Measurements from ENCODE around the gene PICALM.
A peak's percentile ranks its signal among the peaks of the same experiment; 100 is the strongest.

PICALM gene

DNA sequence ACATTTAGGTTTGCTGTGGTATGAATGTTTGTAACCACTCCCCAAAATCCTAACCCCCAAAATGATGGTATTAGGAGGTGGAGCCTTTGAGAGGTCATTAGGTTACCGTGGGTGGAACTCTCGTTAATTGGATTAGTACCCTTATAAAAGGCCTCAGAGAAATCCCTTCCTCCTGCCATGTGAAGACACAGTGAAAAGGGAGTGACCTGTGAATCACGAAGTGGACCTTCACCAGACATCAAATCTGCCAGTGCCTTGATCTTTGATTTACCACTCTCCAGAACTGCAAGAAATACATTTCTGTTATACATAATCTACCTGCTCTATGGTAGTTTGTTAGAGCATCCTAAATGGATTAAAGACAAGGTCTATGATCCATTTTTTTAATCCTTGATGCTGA is 12.6 kb upstream of the PICALM start:
- no peak for DNase-seq (ENCODE audit: low spot score)

DNA sequence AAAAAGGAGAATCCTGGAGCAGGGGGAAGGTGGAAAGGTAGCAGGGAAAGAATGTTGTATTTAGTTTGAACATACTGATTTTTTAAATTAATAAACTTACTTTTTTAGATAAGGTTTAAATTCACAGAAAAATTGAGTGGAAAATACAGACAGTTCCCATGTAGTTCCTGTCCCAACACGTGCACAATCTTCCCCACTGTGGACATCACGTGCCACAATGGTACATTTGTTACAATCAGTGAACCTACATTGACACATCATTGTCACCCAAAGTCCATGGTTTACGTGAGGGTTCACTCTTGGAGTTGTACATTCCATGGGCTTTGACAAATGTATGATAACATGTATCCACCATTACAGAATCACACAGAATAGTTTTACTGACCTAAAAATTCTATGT is 10.5 kb upstream of the PICALM start:
- no peak for DNase-seq (ENCODE audit: low spot score)

DNA sequence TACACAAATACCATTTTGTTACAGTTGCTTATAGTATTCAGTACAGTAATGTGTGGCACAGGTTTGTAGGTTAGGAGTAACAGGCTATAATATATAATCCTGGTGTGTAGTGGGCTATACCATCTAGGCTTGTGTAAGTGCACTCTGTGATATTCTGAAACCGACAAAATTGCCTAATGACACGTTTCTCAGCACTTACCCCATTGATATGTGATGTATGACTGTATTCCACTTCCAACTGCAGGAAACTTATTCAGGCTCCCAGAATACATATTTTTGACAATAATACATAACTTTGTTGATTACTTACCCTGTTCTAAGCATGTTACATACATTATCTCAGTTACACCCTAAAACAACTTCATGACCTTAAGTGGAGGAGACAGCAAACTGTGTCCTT is 5.1 kb upstream of the PICALM start:
- no peak for DNase-seq (ENCODE audit: low spot score)

DNA sequence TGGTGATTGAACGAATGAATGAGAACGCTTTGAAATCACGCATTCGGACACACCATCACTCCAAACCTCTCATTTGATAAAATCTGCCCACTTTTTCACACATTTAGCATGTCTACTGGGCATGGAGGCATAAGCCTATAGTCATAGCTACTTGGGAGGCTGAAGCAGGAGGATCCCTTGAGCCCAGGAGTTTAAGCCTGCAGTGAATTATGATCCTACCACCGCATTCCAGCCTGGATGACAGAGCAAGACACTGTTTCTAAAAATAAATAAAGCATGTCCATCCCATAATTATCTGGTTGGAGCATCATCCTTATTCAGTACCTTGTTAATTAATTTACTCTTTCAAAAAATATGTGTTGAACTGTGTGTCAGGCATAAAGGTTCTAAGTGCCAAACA is 3.3 kb upstream of the PICALM start:
- no peak for DNase-seq (ENCODE audit: low spot score)

DNA sequence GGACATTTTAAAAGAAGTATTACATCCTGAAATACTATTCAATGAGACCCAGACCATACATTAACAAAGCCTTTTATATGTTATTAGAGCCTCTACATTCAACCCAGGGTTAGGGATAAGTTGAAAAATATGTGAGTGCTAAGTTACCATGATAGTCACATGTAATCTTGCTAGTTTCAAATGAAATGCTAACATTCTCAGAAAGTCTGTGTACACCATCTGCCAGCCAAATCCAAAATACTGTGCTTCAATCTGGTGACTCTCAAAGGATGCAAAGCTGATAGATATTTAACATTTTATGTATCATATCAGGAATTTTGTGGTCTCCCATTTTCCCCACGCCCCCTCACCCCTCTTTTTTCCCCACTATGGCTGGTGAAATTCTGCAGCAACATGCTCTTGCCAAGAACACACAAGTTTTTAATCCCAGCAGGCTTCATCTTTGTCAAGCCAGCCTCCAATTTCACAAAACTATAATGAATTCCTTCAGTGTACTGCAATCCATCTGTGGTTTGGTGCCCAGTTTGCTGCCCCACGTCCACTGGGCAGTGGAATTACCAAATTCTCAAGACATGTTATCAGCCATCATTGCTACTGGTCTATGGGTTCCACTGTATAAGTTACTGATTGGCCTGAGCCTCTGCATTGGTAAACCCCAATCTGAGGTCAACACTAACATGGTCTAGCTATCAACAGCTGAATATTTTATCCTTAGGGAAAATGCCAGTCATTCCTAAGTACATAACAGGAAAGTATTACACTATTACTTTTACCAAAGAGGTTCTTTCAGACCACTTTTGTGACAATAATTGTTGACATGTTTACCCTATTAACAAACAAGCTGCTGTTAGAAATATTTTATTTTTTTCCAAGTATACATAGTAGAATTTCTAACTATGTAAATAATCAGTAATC is 1.5 kb upstream of the PICALM start:
- no peak for DNase-seq (ENCODE audit: low spot score)

DNA sequence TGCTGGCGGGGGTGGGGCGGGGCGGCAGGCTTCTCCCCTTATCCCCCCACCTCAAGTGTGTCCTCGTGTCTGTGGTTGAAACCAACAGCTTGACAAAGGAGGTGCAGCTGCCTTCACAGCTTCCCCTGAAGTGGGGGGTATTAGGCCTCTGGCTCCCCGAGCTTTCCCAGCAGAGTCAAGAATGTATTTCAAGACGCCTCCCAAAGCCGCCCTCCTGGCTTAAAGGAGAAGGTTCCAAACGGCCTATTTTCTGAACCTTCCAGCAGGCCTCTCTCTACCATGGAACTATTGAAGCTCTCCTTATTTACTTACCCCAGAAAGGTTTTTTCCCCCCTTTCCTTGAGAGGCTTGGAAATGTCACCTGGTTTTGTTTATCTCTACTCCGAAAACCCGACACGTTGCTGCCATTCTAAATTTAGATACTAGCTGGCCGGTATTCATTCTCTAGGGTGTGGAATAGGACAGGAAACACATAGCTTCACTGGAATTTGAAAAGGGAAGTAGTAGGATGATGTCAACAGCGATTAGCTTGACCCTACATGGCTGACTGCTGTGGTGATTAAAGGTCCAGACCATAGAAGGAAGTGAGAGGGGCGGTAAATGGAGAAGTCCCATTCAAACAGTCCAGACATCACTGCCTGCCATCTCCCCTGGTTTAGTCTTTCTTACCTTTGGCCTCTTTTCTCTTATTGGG is 671 bp upstream of the PICALM start:
- DNase-seq (ENCODE audit: low spot score), result no peak

DNA sequence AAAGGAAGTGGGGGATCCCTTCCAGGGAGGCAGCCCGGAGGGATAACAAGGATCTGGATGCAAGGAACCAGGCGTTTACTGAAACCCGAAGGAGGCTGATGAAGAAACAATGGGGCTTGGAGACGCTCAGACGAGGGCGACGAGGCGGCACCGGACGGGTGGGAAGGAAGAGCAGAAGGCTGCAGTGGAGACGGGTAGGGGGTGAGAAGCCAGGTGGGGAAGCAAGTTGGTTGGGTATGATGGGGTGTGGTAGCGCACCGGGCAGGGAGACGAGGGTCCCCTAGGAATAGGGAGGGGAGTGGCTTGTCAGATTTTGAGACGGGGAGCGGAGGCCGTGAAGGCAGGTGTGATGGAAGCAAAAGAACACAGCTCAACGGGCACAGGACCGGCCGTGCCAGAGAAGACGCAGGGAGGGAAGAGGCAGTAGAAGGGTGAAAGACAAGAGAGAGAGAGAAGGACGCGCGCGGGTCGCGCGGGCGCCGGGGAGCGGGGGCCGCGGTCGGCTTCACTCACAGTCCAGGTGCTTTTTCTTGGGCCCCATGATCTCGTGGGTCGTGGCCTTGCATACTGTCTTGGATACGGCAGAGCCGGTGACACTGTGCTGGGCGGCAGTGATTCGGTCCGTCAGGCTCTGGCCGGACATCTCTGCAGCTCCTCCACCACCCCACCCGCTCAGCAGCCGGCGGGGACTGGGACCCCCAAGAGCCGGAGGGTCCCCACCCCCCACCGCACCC is 579 bp downstream of the PICALM start:
- peak; percentile 61 for DNase-seq (ENCODE audit: low spot score)

DNA sequence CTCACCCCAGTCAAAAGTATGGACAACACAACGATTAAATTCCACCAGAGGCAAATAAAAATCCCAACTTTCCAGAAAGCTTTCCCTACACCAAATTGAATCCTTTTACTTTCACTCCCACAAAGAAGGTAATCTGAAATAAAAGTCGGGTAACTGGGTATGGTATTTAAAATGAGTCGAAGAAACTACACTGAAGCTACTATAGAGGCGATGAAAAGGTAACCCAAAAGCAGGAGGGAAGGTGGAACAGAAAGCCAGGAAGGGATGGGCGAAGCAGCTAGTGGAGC is 1.1 kb downstream of the PICALM start:
- DNase-seq (ENCODE audit: low spot score), result no peak

DNA sequence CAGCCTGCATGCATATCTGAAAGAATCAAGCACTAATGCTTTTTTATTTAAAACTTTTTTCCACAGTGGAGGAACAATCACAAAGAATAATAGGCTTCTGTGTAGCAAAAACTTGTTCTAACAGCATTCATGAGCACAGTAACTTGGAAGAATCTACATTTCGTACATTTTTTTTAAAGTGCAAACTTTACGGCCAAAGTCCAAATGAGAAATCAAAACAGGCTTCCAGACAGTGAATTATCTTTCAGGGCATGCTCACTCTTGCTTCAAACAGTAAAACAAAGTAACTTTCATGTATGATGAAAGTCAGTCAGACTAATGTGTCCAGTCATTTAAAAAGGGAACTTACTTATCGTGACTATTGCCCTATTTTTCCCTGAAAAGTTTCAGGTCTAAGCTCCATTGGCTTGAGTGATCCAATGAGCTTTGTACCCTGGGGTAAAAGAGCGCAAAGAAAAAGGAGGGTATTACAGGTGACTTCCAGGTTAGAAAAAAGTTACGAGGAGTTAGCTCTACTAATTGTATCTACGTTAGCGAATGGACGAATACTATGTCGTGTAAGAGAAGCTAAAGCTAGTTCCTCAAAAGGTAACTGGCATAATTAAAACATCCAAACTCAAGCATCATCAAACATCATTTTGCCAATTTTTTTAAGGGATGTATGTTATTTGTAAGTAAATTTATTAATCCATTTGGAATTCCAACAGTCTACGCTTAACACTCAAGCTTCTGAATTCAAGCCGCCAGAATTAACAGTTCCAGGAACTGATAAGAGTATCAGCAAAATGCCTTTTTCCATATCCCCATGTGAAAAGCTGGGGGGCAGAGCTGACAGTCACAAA is 1.7 kb downstream of the PICALM start:
- DNase-seq (ENCODE audit: low spot score), result no peak

DNA sequence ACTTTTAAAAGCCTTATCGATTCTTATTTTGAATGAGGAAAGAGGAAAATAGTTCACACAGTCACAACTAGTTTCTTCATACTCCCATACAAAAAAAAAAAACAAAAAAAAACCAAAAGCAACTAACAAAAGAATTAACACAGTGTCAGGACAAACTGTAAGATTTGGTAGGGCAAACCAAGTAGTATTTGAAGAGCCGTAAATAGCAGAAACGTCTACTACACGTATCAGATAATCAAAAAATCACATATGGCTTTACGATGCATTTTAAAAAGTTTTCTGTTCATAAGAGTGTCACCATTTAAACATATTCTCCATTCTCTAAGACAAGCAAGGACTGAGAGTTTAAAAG is 2.3 kb downstream of the PICALM start:
- no peak for DNase-seq (ENCODE audit: low spot score)

DNA sequence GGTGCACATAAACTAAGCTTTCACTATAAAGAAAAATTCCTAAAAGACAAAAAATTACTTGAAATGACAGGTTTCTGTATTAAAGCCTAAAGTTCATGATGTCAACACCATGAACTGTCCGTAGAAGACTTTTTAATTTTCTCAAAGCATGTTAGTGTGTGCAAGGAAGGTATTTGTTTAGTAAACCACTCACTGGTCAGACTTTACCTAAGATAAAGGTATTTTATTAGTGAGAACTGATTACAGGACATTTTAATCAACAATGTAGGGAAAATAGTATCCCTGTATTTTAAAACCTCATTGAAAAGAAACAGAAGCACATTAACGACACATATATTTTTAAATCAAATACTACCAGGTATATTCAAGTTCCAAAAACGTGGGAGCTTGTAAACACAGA is 2.9 kb downstream of the PICALM start:
- DNase-seq (ENCODE audit: low spot score), result no peak

DNA sequence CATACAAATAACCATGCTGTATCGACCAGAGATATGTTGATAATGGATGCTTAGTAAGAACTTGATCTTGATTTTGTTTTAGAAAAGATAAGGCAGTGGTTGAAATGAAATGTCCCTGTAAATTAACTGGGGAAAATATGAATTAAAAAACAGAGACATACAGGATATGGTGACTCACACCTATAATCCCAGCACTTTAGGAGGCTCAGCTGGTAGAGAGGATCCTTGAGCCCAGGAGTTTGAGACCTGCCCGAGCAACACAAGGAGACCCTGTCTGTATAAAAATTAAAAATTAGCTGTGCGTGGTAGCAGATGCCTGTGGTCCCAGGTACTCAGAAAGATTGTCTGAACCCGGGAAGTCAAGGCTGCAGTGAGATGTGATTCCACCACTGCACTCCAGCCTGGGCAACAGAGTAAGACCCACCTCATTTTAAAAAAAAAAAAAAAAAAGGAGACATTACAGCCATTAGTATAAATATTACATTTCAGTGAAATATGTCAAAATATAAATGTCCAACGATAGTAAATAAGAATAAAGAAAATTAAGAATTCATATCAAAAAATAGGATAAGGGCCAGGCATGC is 4.6 kb downstream of the PICALM start:
- no peak for DNase-seq (ENCODE audit: low spot score)

DNA sequence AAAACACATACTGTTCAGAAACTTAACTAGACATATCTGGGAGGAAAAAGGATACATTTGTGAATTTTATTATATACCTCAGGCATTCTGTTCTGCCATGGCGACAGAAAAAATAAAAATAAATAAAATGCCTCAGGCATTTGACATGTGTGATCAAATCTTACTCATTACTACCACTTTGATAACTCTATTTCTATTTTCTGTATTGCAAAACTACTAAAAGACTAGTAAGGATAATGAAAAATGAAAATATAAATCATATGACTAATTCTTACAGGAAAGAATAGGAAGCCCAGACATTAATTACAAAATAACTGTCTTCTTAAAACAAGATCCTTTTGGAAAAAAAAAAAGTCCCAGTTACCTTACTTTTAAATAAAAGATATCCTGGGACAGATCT is 5.3 kb downstream of the PICALM start:
- DNase-seq (ENCODE audit: low spot score), result no peak

DNA sequence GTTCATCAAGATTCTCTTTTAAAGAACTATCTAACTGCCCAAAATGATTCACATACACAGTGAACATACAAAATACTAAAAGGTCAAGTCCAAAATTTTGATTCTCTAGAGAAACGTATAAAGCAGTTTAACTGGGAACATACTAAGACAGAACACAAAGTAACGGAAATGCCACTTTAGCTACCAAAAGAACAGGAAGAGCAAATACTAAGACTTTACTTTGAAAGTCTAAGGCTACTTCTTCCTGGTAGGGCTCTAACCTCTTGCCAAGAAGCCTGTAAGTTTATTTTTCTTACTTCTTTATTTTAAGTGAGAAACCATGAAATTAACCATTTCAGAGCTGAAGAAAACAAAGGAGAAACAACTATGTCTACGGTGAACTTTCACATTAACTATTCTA is 6.2 kb downstream of the PICALM start:
- no peak for DNase-seq (ENCODE audit: low spot score)

DNA sequence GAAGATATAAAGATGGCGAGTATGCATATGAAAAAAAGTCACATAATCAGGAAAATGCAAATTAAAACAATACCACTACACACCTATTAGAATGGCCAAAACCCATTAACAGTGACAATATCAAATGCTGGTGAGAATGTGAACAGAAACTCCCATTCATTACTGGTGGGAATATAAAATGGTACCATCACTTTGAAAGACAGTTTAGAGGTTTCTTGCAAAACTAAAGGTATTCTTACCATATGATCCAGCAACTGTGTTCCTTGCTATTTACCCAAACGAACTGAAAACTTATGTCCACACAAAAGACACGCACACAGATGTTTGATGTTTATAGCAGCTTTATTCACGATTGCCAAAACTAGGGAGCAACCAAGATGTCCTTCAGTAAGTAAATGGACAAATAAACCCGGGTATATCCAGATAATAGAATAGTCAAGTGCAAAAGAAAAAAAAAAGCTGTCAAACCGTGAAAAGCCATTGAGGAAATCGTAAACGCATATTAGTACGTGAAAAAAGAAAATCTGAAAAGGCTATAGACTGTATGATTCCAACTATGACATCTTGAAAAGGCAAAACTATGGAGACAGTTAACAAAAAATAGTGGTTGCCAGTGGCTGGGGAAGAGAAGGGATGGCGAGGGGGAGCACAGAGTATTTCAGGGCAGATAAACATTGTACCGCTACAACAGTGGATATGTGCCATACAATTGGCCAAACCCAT is 7.2 kb downstream of the PICALM start:
- no peak for DNase-seq (ENCODE audit: low spot score)

DNA sequence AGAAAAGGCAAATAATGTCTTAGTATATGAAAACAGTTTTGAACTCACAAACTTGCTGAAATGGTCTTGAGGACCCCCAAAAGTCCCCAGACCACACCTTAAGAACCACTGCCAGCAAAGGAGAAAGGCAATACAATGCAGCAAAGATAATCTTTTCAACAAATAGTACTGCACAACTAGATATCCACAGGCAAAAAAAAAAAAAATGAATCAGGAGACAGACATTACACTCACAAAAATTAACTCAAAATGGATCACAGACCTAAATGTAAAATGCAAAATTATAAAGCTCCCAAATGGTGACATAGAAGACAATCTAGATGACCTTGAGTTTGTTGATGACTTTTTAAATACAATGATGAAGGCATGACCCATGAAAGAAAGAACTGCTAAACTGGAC is 8.3 kb downstream of the PICALM start:
- no peak for DNase-seq (ENCODE audit: low spot score)

DNA sequence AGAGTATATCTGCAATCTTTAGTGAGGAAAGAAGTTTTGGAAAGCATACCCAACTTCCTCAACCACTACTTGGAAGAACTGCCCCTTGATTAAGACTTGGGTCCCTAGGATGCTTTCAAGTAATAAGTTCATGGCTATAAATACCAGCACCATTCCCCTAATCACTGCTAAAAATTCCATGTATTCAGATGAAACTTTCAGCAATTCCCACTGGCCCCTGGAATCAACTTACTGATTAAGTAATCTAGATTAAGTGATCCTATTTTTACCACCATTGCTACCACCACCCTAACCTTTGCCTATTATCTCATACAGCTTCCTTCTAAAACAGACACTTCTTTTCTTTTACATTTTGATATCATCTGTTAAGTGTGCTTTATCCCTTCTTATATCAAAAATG is 10.5 kb downstream of the PICALM start:
- no peak for DNase-seq (ENCODE audit: low spot score)

DNA sequence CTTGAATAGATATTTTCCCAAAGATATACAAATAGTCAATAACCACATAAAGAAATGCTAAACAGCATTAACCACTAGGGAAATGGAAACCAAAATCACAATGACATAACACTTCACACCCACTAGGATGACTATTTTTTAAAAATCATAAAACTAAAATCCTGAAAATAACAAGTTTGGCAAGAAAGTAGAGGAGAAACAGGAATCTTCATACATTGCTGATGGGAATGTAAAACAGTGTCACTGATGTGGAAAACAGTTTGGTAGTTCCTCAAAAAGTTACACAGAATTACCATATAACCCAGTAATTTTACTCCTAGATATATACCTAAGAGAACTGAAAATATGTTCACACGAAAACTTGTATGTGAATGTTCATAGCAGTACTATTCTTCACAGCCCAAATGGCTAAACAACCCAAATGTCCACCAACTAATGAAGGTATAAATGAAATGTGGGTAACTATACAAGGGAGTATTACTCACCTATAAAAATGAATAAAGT is 12.5 kb downstream of the PICALM start:
- no peak for DNase-seq (ENCODE audit: low spot score)

DNA sequence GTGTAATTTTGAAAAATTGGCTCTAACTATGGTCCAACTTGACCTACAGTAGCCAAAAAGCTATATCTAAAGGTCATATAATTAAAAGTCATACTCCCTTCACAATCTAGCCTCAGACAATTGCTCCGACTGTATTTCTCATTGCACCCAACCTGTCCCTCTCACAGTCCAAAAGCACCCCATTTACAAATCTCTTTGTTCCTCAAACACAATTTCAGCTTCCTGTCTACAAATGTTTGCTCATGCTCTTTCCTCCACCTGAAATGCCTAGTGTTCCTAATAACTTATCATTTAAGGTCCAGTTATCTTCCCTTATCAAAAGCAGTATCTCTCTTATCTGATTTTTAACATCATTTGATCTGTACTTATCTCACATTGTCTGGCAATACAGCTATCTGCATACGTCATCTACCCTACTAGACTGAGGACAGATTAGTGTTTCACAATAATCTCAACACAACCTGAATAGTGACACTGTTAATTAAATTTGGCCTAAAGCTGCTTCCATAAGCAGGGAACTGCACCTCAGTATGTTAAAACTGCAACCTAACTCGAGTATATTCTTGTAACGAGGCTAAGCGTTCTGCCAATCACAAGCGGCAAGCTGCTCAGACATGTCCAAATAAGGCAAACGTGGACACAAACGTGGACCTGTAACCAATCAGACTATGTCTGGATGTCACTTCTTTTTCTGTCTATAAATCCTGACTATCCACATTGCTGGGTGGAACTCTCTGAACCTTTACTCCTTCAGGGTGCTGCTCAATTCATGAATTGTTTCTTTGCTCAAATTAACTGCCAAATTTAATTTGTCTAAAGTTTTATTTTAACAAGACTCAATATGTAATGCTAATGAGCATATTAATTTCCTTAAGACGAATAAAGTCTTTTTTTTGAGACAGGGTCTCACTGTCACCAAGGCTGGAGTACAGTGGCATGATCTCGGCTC is 15.9 kb downstream of the PICALM start:
- DNase-seq (ENCODE audit: low spot score), result no peak

DNA sequence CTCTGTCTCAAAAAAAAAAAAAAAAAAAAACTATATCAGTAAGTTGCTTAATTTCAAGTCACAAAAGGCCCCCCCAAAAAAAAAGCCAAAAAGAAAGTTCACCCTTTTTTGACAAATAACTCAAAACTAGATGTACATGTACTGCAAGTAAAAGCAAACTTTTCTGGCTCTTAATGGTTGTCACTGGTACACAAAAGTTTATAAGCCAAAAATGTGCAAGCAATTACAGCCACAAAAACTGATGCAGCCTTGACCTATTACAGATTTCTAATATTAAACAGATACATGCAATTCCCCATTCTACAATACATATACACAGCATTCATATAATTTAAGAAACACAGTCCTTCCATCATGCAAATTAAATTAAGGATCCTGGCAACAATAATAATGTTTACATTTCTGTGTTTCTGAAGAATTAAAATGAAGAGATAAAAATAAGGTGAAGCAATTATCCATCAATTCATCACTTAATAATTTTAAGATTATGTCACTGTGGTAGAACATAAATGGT is 18.6 kb downstream of the PICALM start:
- DNase-seq (ENCODE audit: low spot score), result no peak

Measured in D341Med (cell line).